ENCODE measurements around the gene ZNF639. TPM values are rescaled to one million over a fixed set of nuclear protein-coding genes. Genes with fewer than 3 reads are reported as not detected.

The ZNF639 gene
- polyA plus RNA-seq, 4 donors: 49.8 to 64.7 (median 58.6) TPM

Other genes with a start within 250 kb of the ZNF639 start
- 10 to 100 TPM; 28.9 to 31.8 (median 29.9) TPM for gene PIK3CA, start 174.7 kb upstream of the ZNF639 start, polyA plus RNA-seq (ENCODE audit: insufficient read length in 4 of 4)
- 1 to 10 TPM; 4.2 to 6.8 (median 5.5) TPM for gene KCNMB3, start 71.9 kb upstream of the ZNF639 start, polyA plus RNA-seq (ENCODE audit: insufficient read length in 4 of 4)
- 10 to 100 TPM; 55.7 to 77.5 (median 70.1) TPM for gene MFN1, start 24.7 kb downstream of the ZNF639 start, polyA plus RNA-seq (ENCODE audit: insufficient read length in 4 of 4)
- 10 to 100 TPM; 24.5 to 44.9 (median 33.6) TPM for gene GNB4, start 128.4 kb downstream of the ZNF639 start, polyA plus RNA-seq (ENCODE audit: insufficient read length in 4 of 4)
- gene ACTL6A, start 239.9 kb downstream of the ZNF639 start, polyA plus RNA-seq (ENCODE audit: insufficient read length in 4 of 4): 100 to 1,000 TPM in 2 of 4 donors, 10 to 100 TPM in 2; 74.9 to 121 (median 100) TPM